ENCODE measurements around the gene RCVRN. TPM values are rescaled to one million over a fixed set of nuclear protein-coding genes. Genes with fewer than 3 reads are reported as not detected.

The RCVRN gene
- total RNA-seq, 1 experiment from 2014 or later: not detected

DNA sequence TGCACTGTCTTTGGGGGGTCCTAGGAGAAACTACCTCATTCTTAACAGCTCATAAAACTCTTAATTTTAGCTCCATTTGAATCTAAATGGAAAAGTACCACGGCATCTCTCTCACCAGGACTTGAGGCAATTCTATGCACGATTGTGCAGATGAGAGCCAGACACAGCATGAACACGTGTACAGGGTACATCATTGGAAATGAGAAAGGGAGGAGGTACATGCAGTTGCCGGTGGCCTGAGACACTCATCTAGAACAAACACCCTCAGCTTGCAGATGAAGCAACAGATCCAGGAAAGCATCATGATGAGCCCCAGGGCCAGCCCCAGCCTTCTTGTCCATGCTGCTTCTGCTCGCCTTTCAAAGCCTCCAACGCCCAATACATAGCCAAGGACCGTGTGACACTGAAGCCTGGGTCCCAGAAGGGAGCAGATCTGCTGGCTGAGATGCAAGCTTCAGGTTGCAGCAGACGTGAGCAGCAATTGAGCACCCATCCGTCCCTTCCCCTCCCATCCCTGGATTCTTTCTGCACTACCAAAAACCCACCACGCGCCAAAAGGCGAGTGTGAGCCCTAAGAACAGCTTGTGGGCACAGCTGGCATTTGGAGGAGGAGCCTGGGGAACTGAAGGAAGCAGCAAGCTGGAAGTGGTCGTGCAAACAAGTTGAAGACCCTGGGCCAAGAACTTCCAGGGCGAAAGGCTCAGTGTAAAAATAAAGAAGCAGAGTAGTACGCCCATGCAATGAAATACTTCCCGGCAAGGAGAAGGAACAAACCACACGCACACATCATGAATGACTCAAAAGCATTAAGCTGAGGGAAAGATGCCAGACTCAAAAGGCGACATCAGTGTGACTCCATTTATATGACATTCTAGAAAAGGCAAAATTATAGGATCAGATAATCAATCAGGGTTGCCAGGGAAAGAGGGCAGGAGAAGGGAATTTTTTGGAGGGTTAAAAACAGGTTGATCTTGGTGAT lies 7.3 kb upstream of the RCVRN start:
- POLR2A ChIA-PET: interaction anchor here (0.7 kb wide), 1 partner anchor 11 kb away, joined by 3 read pairs; no protein-coding TSS in a partner anchor
- DNase-seq (ENCODE audit: unreplicated experiment): no peak
- Mint-ChIP-seq H3K4me1 (ENCODE audit: insufficient read depth, unreplicated experiment) (no peaks in the 10 kb centered on the region), H3K27ac (ENCODE audit: low read depth, unreplicated experiment) (no peak overlapping the region), H3K9me3 (ENCODE audit: unreplicated experiment) (peaks cover 17% of the 10 kb centered on the region), H3K36me3 (ENCODE audit: insufficient read depth, unreplicated experiment) (peaks cover 5% of the 10 kb centered on the region), H3K27me3 (ENCODE audit: insufficient read depth, unreplicated experiment) (no peaks in the 10 kb centered on the region), H3K4me3 (ENCODE audit: unreplicated experiment) (no peak overlapping the region)
- CTCF ChIA-PET: no interaction called here
- intact Hi-C loops (cut with micrococcal nuclease): no loop called here
- TF ChIP-seq CTCF (IDR thresholded peaks at IDR 0.05; ENCODE audit: unreplicated experiment): no peak
- BruUV-seq (replicated peaks): no TSS peak

DNA sequence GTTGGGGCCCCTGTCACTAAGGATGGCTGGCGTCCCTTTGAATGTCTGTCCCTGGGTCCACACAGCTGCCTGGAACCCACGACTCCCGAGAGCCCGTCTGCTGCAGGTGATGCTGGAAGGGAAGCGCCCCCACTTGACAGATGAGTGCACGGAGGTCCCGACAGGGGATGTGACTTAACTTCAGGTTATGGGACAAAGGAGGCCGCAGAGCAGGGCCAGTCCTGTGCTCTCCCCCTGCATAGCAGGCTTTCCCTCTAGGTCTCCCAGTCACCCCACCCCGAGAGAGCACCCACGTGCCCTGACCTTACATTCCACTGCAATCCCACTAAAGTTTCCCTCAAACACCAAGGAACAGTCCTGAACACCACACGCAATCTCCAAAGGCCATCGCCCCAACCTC lies 6.0 kb upstream of the RCVRN start:
- Mint-ChIP-seq H3K4me3 (ENCODE audit: unreplicated experiment) (no peak overlapping the region), H3K9me3 (ENCODE audit: unreplicated experiment) (peaks cover 17% of the 10 kb centered on the region), H3K27ac (ENCODE audit: low read depth, unreplicated experiment) (no peak overlapping the region), H3K4me1 (ENCODE audit: insufficient read depth, unreplicated experiment) (no peaks in the 10 kb centered on the region), H3K27me3 (ENCODE audit: insufficient read depth, unreplicated experiment) (no peaks in the 10 kb centered on the region), H3K36me3 (ENCODE audit: insufficient read depth, unreplicated experiment) (peaks cover 1% of the 10 kb centered on the region)
- no peak for DNase-seq (ENCODE audit: unreplicated experiment)
- intact Hi-C loops (cut with micrococcal nuclease): no loop called here
- CTCF ChIA-PET: no interaction called here
- TF ChIP-seq CTCF (IDR thresholded peaks at IDR 0.05; ENCODE audit: unreplicated experiment): no peak
- POLR2A ChIA-PET: no interaction called here
- BruUV-seq (replicated peaks): no TSS peak

- no peak for DNase-seq (ENCODE audit: unreplicated experiment)
- POLR2A ChIA-PET: no interaction called here
- peaks cover 17% of the 10 kb centered on the region for H3K9me3 Mint-ChIP-seq (ENCODE audit: unreplicated experiment)
- no peaks in the 10 kb centered on the region for H3K36me3 Mint-ChIP-seq (ENCODE audit: insufficient read depth, unreplicated experiment)
- CTCF ChIA-PET: interaction anchor here (0.6 kb wide), 1 partner anchor 65 kb away, joined by 3 read pairs; no protein-coding TSS in a partner anchor
- TF ChIP-seq CTCF (IDR thresholded peaks at IDR 0.05; ENCODE audit: unreplicated experiment): no peak
- intact Hi-C loops (cut with micrococcal nuclease): no loop called here
- BruUV-seq (replicated peaks): no TSS peak
- H3K27ac Mint-ChIP-seq (ENCODE audit: low read depth, unreplicated experiment): no peak overlapping the region
- no peaks in the 10 kb centered on the region for H3K27me3 Mint-ChIP-seq (ENCODE audit: insufficient read depth, unreplicated experiment)
- no peak overlapping the region for H3K4me3 Mint-ChIP-seq (ENCODE audit: unreplicated experiment)
- H3K4me1 Mint-ChIP-seq (ENCODE audit: insufficient read depth, unreplicated experiment): no peaks in the 10 kb centered on the region
These were observed 3.6 kb upstream of the RCVRN start for GRCh38 chr17:9908649-9909042.

GRCh38 chr17:9907883-9908648 lies 3.0 kb upstream of the RCVRN start:
- Mint-ChIP-seq H3K27ac (ENCODE audit: low read depth, unreplicated experiment) (no peak overlapping the region), H3K4me3 (ENCODE audit: unreplicated experiment) (no peak overlapping the region), H3K27me3 (ENCODE audit: insufficient read depth, unreplicated experiment) (no peaks in the 10 kb centered on the region), H3K36me3 (ENCODE audit: insufficient read depth, unreplicated experiment) (no peaks in the 10 kb centered on the region), H3K4me1 (ENCODE audit: insufficient read depth, unreplicated experiment) (no peaks in the 10 kb centered on the region), H3K9me3 (ENCODE audit: unreplicated experiment) (peaks cover 16% of the 10 kb centered on the region)
- no peak for TF ChIP-seq CTCF (IDR thresholded peaks at IDR 0.05; ENCODE audit: unreplicated experiment)
- intact Hi-C loops (cut with micrococcal nuclease): no loop called here
- ChIA-PET POLR2A (no interaction called here), CTCF (interaction anchor here (0.6 to 1.4 kb wide), 2 partner anchors 66 to 329 kb away, joined by 3 to 4 read pairs; no protein-coding TSS in a partner anchor)
- DNase-seq (ENCODE audit: unreplicated experiment): no peak
- no TSS peak for BruUV-seq (replicated peaks)
